ENCODE measurements around the gene AGAP9.
"Not testable (repeated sequence)": the region's sequence is repeated elsewhere in the genome, so short reads cannot be mapped to it uniquely, and the experiment has no call there.

The AGAP9 gene

DNA sequence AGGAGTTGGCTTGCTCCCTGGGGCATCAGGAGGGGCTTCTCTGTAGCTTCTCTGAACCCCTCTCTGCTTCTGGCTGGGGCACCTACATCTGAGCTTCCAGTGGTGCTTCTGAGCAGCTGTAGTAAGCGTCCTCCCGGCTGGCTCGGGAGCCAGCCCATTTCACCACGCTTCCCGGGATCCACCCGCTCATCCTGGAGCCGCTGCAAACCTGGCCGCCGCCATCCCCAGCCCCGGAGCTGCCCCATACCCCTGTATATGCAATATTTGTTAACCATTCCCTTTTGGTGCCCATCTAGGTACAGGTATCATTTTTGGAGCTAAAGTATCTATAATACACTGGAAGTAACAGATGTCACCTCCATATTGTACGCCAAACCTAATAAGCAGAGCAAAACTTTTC lies 38.7 kb downstream of the AGAP9 start:
- not testable (repeated sequence) for DNase-seq

DNA sequence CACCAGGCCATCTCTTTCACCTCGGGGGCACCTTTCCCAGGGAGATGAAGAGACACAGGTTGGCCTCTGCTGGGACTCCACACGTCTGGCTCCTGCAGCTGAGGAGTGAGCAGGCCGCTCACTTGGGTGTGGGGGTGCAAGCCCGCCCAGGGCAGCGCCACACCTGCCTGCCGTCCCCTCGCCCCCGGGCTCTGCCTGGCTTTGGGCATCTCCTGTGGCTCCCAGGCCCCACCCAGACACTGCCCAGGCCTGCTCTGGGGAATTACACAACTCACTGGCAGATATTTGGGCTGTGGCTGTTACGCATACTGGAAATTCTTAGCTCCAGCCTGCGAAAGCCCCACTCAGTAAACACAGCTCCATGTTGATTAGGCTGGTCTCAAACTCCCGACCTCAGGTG lies 39.5 kb downstream of the AGAP9 start, which contains the start of gene ANXA8:
Gene ANXA8, minus strand, starts transcription at position 193 of the 400 bp plus-strand sequence. Its CDS starts 182 bp downstream, at position 11.
- DNase-seq = not testable (repeated sequence)

DNA sequence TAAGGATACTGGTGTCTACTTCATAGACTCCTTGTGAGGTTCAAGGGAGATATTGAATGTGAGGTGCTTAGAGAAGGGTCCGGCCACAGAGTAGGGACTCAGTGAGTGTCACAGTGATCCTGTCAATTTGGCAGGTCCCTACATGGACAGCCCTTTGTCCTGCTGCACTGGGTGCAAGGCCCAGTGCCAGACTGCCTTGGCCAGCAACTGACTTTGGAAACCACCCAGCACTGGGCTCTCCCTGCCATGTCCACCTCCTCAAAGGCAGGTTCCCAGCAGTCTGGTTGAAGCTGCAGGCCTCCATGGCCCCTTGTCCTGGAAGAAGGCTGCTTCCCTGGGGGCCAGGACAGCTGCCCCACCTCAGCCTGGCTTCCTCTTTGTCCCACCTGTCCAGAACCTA lies 41.1 kb downstream of the AGAP9 start:
- not testable (repeated sequence) for DNase-seq

DNA sequence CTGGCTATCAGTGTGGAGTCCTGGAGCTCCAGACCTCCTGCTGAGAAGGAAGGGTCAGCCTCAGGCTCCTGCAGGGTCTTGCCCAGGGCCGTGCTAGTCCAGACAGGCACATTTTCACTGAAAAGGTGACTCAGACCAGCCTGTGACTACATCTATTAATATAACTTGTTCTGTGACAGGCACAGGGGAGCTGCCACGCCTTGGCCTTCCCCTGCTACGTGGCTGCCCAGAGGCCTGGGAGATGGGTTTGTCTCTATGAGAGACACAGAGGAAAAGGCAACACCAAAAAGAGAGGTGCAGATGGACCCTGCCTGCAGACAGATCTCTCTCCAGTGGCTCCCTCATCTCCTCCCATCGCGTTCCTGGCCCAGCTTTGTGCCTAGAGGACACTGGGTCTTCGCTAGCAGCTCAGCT lies 41.7 kb downstream of the AGAP9 start:
- DNase-seq = not testable (repeated sequence)

DNA sequence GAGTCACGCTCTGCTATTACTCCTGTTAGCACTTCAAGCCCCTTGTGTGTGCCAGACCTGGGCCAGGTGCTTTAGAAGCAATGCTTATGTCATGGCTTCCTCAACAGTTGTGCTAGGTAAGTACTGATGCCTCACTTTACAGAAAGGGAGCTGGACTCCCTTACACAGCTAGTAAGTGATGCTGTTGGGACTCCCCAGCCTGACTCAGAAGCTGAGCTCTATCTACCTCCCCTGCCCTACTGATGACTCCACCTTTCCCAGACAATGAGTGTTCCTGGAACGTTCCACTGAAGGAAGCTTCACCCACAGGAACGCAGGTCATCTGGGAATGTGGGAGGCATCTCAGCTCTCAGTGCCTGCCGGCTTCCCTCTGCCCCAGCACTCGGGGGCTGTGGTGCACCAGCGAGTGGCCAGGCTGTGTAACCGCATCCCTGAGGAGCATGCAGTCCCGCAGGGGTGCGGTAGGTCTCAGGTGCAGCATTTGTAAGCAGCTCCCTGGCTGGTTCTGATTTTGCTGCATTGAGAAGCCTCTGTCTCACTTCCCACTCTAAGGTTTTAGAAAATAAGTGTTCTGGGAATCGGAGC lies 42.2 kb downstream of the AGAP9 start:
- not testable (repeated sequence) for DNase-seq

DNA sequence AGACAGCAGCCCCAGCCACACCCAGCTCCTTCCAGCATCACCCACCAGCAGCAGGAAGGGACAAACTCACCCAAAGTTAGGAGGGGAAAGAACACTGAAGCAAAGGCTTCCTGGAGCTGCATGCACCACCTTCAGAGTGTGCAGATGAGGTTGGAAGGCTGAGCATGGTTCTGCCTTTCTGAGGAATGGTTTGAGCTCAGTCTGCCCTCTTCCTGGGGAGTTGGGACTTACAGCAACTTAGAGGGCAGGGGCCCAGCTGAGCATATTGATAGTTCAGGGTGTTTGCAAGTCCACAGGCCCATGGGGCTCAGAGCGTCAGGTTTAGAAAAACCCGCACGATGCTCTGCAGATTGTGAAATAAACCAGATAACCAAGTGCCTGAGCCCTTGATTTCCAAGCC lies 43.3 kb downstream of the AGAP9 start:
- not testable (repeated sequence) for DNase-seq

DNA sequence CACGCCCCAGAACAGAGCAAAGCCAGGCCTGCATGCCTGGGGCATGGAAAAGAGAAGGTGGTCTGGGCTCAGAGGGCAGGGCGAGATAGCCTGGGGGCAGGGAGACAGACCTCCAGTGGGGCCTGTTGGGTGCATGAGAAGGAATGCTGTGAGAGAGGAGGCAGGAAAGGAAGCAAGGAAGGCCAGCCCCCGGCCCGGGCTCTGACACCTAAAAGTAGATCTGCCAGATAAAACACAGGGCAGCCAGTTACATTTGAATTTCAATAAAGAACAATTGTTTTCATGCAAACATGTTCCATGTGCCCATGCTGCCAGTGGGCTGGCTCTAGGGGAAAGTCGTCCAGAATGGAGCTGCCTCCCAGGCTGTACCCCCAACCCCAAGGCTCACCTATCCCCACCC lies 45.3 kb downstream of the AGAP9 start:
- not testable (repeated sequence) for DNase-seq

DNA sequence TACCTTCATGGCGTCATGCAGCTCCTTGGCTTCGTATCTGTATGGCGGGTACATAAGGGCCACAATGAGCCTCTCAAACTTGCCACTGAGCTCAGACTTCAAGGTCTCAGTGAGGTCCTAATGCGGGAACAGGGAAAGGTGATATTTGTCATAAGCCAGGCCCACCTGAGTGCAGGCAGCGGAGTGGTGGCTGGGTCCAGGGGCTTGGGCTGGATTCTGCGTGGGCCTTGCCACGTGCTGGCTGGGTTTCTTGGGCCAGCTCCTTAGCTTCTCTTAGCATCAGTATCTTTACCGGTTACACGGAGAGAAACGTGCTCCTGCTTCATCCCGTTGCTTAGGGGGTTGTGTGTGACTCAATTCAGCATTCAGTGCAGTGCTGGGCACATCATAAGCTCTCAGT lies 46.4 kb downstream of the AGAP9 start:
- DNase-seq = not testable (repeated sequence)

DNA sequence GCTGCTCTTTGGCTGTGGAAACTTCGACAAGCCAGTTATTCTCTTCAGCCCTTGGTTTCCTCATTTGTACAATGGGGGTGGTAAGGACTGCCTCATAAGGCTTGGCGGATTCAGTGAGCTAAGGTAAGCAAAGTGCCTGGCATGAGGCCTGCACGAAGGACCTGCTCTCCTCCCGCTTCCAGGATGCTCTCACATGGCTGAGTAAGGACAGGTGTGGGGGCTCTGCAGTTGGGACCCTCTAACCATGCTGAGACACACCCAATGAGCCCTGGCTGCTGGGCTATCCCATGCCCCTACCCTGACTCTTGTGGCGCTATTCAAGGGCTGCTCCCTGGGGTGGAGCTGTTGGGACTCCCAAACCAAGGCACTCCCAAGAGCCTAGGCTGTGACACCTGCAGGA lies 48.3 kb downstream of the AGAP9 start:
- not testable (repeated sequence) for DNase-seq

DNA sequence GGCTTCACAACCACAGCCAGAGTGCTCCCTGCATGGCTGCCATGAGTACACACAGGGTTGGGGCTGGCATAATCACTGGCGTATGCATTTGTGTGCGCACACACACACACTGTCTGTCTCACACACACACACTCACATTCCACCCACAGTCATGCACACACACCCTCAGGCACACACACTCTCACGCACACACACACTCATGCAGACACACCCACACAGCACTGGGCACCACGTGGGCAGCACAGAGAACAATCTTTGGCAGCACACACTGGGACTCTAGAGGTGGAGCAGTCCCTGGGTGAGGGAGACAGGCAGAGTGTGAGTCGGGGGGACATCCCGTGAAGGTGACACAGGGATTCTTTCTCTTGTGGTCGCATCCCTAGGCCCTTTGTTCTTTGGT lies 49.9 kb downstream of the AGAP9 start:
- not testable (repeated sequence) for DNase-seq

DNA sequence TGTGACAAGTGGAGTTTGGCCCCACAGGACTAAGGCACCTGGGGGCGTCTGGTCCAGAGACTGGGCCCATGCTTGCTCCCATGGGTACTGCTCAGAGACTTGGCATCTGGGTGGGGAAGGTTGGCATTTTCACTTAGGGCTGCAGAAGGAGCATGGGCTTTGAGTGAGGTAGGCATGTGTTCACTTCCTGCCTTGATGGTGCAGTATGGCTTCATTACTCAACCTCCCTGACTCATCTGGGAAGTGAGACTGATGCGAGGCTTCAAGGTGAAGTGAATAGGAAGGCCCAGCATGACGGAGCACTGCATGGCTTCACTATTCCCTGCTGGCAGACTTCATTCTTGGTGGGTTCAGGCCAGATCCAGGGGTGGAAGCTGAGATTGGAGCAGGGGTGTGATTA lies 50.8 kb downstream of the AGAP9 start:
- not testable (repeated sequence) for DNase-seq

DNA sequence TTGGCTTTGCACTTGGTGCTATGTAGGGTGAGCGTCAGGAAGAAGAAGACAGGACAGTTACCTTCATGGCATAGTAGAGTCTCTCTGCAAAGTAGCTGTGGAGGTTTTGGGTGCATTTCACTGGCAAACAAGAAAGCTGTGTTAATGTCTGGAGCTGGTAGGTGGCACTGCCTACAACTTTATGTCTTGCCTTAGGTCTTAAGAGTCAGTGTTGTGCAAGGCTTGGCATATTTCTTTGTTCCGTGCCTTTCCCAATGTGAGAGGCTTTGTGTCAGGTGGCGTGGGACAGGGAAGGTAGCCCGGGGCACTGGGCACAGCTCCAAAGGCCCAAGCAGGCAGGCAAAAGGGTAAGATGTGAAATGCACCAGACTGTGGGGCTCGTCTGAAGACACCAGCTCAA lies 51.4 kb downstream of the AGAP9 start:
- not testable (repeated sequence) for DNase-seq

DNA sequence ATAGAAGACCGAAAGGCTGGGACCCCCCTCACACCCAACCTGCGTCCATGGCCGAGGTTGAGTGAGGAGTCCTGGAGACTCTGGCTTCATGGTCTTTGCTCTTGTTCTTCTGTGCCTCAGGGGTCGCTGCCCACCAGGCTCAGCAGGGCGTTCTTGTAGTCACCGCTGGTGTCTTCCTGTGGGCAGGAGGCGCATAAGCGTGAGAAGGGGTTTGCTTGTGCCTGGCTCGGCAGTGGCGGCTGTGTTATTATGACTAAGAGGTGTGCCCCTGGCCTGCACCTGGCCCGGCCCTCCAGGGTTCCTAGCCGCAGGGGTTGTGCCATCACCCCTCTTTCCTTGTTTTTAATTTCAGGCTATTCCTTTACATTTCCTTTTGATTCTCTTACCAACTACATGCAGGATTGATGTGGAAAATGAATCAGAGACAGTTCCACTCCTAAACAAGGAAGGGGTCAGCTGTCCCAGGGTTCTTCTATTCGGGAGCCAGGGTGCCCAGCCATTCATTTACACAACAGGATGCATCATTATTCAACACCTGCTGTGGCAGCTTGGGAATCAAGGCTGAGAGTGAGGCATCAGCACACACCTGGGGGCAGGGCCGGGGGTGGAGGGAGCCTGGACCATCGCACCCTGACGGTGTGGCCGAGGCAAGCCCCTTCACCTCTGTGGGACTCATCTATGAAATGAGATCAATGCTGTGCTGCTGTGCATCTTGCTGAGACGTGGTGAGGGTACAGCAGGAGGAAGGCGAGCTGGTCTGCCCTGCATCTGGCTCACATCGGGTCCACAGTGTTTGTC lies 54.5 kb downstream of the AGAP9 start:
- DNase-seq = not testable (repeated sequence)

DNA sequence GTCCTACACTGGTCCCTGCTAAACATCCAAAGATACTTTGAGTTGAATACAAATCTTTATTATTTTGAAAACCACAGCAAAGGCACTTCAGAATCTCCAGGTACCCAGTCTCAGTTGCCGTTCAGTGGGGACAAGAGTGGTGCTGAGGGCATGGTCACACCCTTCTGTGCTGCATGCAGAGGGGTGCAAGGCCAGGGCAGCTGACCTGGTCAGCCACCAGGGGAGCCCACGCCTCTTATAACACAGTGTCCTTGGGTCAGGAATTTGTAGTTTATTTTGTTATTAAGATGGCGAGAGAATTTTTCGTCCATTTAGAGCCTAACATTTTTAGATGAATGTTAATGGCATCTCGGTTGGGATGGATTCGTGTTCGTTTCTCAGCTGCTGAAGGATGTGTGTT lies 55.5 kb downstream of the AGAP9 start:
- DNase-seq = not testable (repeated sequence)

DNA sequence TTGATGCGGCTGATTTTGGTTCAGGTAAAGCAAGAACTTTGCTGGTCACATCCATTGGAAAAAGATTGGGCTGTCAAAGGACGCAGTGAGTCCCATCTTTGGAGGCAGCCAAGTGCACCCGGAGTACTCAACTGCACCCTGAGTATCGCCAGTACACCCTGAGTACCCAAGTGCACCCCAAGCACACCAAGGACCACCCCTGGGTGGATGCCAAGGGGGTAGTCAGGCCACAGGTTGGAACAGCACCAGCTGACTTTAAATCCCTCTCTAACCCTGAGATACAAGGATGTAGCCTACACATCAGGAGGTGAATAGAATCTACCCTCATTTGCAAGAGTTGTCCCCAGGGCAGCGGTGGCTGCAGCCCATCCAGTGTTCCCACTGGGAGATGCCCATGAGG lies 56.0 kb downstream of the AGAP9 start:
- not testable (repeated sequence) for DNase-seq

DNA sequence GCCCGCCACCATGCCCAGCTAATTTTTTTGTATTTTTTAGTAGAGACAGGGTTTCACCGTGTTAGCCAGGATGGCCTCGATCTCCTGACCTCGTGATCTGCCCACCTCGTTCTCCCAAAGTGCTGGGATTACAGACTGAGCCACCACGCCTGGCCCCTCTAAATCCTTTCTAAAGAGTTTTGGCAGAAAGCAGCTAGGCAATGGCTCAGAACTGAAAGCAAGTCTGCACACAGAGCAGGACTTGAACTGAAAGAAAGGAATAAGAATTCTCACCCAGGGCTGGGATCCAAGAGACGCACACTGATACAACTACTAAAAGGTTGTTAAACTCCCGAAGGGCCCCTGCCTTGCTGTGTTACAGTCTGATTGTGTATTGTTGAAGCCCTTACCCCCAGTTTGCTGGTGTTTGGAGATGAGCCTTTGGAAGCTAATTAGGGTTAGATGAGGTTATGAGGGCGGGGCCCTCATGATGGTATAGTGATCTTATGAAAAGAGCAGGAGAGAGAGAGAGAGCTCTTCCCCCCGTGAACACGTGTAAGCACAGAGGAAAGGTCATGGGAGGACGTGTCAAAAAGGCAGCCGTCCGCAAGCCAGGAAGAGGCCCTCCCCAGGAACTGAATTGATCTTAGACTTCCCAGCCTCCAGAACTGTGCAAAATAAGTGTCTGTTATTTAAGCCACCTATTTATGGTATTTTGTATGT lies 58.1 kb downstream of the AGAP9 start:
- DNase-seq = not testable (repeated sequence)

DNA sequence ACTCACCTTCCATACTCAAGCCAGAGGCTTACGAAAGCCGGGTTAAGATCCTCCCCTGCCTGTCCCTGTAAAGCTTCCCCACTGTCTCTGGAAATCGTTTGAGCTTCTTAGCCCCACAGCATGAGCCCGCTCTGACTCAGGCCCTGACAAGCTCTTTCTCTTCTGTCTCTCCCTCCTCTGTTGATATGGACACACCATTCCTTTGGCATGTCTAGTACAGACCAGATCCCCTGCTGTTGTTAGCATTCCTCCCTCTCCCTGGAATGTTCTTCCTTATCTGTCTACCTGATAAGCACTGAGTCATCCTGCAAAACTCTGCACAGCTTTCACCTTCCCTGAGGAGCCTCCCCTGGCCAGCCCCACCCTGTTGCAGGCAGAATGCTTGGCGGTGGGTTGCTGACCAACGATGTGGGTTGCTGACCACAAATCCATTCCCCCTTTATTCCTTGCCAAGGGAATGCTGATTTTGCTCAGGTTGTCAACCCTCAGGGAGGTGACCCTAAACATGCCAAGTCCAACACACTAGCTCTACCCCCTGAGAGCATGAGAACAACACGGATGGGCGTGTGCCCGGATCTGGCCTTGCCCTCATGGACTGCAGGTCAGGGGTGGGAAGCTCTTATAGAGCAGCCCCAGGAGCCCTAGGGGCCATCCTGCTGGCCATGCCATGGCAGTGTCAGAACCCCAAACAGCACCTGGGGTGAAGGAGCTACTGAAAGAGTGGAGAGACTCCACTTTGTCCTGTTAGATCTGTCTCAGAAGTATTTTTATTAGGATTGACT lies 60.7 kb downstream of the AGAP9 start:
- DNase-seq = not testable (repeated sequence)

DNA sequence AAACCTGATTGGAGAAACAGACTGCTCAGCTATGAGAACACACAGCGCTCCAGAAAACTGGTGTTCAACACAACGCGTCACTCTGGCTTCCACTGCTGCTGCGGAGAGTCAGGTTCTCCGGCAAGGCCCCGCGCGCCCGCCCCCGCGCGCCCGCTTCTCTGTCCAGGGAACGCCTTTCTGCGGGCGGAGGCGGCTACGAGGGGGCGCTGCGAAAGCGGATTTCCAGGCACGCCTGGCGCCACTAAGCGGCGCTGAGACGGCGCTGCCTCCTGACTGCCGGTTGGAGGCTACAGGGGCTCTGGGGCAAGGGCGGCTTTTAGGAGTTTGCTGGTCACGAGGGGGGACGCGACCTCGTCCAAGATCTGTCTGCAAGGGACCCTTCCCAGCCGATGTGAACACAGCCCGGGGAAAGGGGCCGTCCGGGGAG lies 62.2 kb downstream of the AGAP9 start:
- not testable (repeated sequence) for DNase-seq

DNA sequence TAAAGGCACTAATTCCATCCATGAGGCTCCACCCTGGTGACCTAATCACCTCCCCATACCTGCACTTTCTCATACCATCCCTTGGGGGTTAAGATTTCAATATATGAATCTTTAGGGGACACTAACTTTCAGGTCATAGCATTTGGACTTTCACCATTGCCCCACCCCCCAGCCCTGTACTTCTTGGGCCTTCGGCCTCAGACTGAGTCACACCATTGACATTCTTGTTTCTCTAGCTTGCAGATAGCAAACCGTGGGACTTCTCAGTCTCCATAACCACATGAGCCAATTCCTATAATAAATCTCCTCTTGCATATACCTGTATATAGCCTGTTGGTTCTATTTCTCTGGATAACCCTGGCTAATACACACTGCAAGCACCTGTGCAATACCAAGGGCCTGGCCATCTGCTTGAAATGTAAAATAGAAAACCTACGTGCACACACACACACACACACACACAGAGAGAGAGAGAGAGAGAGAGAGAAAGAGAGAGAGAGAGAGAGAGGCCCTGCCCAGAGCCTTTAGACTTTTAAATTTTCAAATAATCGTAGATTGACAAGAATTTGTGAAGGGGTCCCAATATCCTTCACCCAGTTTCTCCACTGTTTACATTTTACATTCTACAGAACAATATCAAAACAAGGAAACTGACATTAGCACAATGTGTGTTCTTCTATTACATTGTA lies 64.8 kb downstream of the AGAP9 start:
- DNase-seq = no peak

DNA sequence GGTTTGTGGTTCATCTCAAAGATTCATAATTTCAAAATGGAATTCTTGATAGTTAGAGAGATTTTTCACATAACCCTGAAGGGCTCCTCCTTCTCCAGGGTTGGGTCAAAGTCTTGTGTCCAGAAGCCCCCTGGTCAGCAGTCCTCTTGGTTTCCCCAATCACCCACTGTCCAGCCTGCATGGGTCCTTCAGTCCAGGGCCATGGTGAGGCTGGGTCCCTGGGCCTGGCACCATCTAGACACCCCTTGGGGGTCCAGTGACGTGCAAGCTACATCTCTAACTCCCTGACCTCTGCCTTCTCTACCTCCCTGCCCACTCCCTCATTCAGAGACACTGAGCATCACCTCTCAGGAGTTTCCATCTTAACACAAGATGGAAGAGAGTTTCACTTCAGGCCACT lies 65.6 kb downstream of the AGAP9 start:
- no peak for DNase-seq

DNA sequence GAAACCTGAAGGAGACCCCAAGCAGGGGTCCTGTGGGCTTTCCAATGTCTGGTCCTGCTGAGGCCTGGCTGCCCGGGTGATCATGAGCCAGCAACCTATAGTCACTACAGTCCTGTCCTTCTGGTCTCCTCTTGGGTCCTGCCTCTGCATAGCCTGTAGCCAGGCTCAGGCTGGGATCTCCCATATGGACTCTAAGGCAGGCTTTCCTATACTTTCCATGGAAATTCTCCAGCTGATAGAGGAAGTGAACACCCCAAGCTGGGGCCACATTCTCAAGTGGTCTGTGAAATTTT lies 66.0 kb downstream of the AGAP9 start:
- DNase-seq = no peak

DNA sequence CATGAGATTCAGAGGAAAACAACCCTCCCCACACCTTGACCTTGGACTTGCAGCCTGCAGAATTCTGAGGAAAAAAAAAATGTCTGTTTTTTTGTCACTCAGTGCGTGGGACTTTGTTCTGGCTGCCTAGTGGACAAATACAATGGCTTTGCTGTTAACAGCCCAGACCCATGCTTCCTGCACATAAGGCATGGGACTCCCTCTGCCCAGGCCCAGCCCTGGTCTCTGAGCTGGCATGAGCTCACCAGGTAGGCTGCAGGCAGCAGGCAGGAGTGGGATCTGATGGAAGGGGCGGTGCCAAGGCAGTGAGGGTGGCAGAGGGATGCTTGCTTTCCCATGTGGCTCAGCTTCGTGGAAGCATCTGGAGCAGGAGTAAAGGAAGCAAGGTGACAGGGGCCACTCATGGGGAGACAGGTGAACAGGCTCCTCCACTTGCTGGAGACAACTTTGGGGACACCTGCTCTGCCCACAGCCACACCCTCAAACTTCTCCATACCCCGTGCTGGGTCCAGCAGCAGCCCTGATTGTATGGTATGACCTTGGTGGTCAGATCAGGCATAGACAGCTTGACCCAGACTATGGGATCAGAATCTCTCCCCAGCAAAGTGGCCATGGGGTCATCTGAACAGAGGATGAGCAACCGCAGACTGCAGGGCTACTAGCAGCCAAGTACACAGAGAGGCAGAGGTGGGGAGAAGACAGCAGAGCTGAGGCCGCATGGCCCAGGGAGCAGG lies 66.5 kb downstream of the AGAP9 start:
- DNase-seq = no peak

Measured in activated effector memory CD4-positive, alpha-beta T cell treated with Interleukin-2 at 50 U/mL for 16 hours (primary cell).